Measurements from ENCODE around the gene MESD.
"Not testable (repeated sequence)": the region's sequence is repeated elsewhere in the genome, so short reads cannot be mapped to it uniquely, and the experiment has no call there.

GRCh38 chr15:80955571-80956452, 33.8 kb downstream of the MESD start:
- not testable (repeated sequence) for TF ChIP-seq SIN3B (IDR thresholded peaks at IDR 0.05; ENCODE audit: low read depth); CTCF (IDR thresholded peaks at IDR 0.05 in 2 of 3, conservative IDR thresholded peaks at IDR 0.05 in 1 of 3; ENCODE audit: insufficient read depth in 2 of 3, low read depth in 1 of 3, low read length in 3 of 3); RREB1 (CRISPR knock-in tag; IDR thresholded peaks at IDR 0.05); SIN3A (IDR thresholded peaks at IDR 0.05; ENCODE audit: borderline replicate concordance in 2 of 2, control insufficient read depth in 1 of 2, low read depth in 2 of 2, low read length in 2 of 2); ZNF695 (CRISPR knock-in tag; IDR thresholded peaks at IDR 0.05); ZZZ3 (IDR thresholded peaks at IDR 0.05); MYNN (IDR thresholded peaks at IDR 0.05); MYNN (CRISPR knock-in tag; IDR thresholded peaks at IDR 0.05)
